ENCODE measurements around the gene CPEB1.

GRCh38 chr15:82552861-82553260, 94.3 kb downstream of the CPEB1 start:
- TF ChIP-seq, protein P1, sequence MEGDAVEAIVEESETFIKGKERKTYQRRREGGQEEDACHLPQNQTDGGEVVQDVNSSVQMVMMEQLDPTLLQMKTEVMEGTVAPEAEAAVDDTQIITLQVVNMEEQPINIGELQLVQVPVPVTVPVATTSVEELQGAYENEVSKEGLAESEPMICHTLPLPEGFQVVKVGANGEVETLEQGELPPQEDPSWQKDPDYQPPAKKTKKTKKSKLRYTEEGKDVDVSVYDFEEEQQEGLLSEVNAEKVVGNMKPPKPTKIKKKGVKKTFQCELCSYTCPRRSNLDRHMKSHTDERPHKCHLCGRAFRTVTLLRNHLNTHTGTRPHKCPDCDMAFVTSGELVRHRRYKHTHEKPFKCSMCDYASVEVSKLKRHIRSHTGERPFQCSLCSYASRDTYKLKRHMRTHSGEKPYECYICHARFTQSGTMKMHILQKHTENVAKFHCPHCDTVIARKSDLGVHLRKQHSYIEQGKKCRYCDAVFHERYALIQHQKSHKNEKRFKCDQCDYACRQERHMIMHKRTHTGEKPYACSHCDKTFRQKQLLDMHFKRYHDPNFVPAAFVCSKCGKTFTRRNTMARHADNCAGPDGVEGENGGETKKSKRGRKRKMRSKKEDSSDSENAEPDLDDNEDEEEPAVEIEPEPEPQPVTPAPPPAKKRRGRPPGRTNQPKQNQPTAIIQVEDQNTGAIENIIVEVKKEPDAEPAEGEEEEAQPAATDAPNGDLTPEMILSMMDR (IDR thresholded peaks at IDR 0.05) = no peak
- TF ChIP-seq POLR2A (IDR thresholded peaks at IDR 0.05) = no peak
